Suprapubic skin (tissue), 4 donors: Measurements from ENCODE around the gene PHF3. TPM values are rescaled to one million over a fixed set of nuclear protein-coding genes. Genes with fewer than 3 reads are reported as not detected.
A peak's percentile ranks its signal among the peaks of the same experiment; 100 is the strongest.

Source experiments
- DNase-seq, 2 donors: peaks; one replicate each; pipeline ENCODE4 v3.0.0-alpha.2; 2019; ENCODE audit warnings: low spot score in 2 of 2
- H3K27ac ChIP-seq: fragments of 200-600 bp; sonication (generic); one replicate; pipeline ENCODE4 v1.5.1; 2019
- H3K27me3 ChIP-seq: fragments of 200-600 bp; sonication (generic); one replicate; pipeline ENCODE4 v1.5.1; 2019
- H3K36me3 ChIP-seq: fragments of 200-600 bp; sonication (generic); one replicate; pipeline ENCODE4 v1.5.1; 2019
- H3K4me1 ChIP-seq: fragments of 200-600 bp; sonication (generic); one replicate; pipeline ENCODE4 v1.5.1; 2019
- H3K4me3 ChIP-seq: fragments of 200-600 bp; sonication (generic); one replicate; pipeline ENCODE4 v1.5.1; 2019; ENCODE audit warnings: mild to moderate bottlenecking
- H3K9me3 ChIP-seq: fragments of 200-600 bp; sonication (generic); one replicate; pipeline ENCODE4 v1.5.1; 2019
- EP300 ChIP-seq: sonication (generic); formaldehyde crosslinking; IDR thresholded peaks from one replicate; pipeline ENCODE4 v1.6.1; 2017; ENCODE audit warnings: antibody characterized with exemption
- POLR2A ChIP-seq, 2 donors: fragments of 450-650 bp; IDR thresholded peaks; one replicate each; pipeline ENCODE4 v1.6.1; 2017; ENCODE audit warnings: antibody characterized with exemption in 2 of 2, mild to moderate bottlenecking in 2 of 2, moderate library complexity in 2 of 2
- POLR2AphosphoS5 ChIP-seq, 3 donors: sonication (generic); formaldehyde crosslinking; IDR thresholded peaks; one replicate each; pipeline ENCODE4 v1.6.1; 2017; ENCODE audit warnings: antibody characterized with exemption in 3 of 3
- WGBS: methylation state at CpG from one replicate; pipeline ENCODE4 v1.1.5; 2018; 5-methylcytosine and 5-hydroxymethylcytosine counted together
- total RNA-seq, 4 donors: library from RNA; depleted of rRNA; stranded (reverse); fragments of >200 nt; gene quantifications; one replicate each; pipeline ENCODE4 v1.1.0, GENCODE V29; 2016
- TF ChIP-seq, protein P1 (sequence below), 2 donors: fragments of 200-600 bp in 1 of 2; fragments of 450-650 bp in 1 of 2; sonication (generic) in 1 of 2; IDR thresholded peaks; one replicate each; pipeline ENCODE4 v1.5.1; 2016 to 2019; ENCODE audit warnings: antibody characterized with exemption in 2 of 2, mild to moderate bottlenecking in 1 of 2, moderate library complexity in 1 of 2

Gene PHF3
- total RNA-seq, 4 donors from 2014 or later: 38.1 to 98.5 (median 49.3) TPM

DNA sequence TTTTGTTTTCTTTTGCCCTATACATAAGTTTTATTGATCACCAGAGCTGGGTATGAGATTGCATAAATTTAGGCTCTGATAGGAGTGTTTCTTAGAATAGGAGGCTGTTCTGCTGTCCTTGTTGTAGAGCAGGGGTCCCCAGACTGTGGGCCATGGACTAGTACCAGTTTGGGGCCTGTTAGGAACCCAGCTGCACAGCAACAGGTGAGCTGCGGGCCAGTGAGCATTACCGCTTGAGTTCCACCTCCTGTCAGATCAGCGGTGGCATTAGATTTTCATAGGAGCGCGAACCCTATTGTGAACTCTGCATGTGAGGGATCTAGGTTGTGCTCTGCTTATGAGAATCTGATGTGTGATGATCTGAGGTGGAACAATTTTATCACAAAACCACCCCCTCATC lies 26.2 kb downstream of the PHF3 start:
- DNase-seq: no peak
- TF ChIP-seq POLR2A (IDR thresholded peaks at IDR 0.05): no peak
- TF ChIP-seq, protein P1, sequence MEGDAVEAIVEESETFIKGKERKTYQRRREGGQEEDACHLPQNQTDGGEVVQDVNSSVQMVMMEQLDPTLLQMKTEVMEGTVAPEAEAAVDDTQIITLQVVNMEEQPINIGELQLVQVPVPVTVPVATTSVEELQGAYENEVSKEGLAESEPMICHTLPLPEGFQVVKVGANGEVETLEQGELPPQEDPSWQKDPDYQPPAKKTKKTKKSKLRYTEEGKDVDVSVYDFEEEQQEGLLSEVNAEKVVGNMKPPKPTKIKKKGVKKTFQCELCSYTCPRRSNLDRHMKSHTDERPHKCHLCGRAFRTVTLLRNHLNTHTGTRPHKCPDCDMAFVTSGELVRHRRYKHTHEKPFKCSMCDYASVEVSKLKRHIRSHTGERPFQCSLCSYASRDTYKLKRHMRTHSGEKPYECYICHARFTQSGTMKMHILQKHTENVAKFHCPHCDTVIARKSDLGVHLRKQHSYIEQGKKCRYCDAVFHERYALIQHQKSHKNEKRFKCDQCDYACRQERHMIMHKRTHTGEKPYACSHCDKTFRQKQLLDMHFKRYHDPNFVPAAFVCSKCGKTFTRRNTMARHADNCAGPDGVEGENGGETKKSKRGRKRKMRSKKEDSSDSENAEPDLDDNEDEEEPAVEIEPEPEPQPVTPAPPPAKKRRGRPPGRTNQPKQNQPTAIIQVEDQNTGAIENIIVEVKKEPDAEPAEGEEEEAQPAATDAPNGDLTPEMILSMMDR (IDR thresholded peaks at IDR 0.05): no peak
- TF ChIP-seq EP300: no peak
- no peak for TF ChIP-seq POLR2AphosphoS5 (IDR thresholded peaks at IDR 0.05)
- Histone ChIP-seq H3K27me3 (no peaks in the 10 kb centered on the region), H3K36me3 (no peaks in the 10 kb centered on the region), H3K4me1 (peaks cover 21% of the 10 kb centered on the region), H3K9me3 (no peaks in the 10 kb centered on the region), H3K27ac (no peak overlapping the region), H3K4me3 (no peak overlapping the region)
- 100% methylated on average over 5 of the region's 5 CpGs for WGBS

DNA sequence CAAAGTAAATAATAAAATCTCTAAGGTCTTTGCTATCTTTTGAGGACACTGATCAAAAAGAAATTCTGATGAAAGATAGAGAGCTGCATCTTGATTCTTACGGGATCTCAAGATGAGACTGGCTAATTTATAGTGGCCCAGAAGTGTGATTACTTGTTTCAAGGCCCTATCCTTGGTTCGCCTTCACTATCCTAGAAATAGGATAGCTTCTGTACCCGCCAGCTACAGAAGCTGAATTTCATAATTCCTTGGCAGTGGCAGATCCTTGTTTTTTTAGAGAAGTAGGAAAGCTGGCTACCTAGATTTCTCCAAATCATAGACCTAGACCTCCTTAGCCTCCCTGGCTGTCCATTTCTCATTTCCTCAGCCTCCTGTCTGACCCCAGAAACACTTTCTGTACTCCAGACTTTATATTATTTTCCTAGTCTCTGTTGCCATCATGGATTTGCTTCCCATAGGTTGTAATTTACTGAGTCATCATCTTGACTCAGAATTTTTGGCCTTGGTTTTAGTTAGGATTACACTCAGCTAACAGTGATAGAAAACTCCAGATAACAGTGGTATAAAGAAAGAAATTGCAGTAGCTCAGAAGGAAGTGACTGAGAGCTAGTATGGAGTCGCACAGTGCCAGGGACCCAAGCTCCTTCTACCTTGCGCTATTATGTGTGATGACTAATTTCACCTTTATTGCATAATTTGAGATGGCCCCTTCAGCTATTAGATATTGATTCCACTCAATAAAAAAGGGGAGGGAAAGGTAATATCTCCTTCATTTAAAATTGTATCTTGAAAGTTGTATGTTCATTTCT lies 27.7 kb downstream of the PHF3 start:
- peak overlapping the region; percentile 27 for H3K27ac ChIP-seq
- H3K9me3 ChIP-seq: no peaks in the 10 kb centered on the region
- TF ChIP-seq, protein P1 (IDR thresholded peaks at IDR 0.05): no peak
- no peak for TF ChIP-seq EP300
- no peak for DNase-seq
- 68% methylated on average over 5 of the region's 5 CpGs for WGBS
- no peaks in the 10 kb centered on the region for H3K36me3 ChIP-seq
- H3K4me3 ChIP-seq: no peak overlapping the region
- no peaks in the 10 kb centered on the region for H3K27me3 ChIP-seq
- H3K4me1 ChIP-seq: peaks cover 21% of the 10 kb centered on the region

DNA sequence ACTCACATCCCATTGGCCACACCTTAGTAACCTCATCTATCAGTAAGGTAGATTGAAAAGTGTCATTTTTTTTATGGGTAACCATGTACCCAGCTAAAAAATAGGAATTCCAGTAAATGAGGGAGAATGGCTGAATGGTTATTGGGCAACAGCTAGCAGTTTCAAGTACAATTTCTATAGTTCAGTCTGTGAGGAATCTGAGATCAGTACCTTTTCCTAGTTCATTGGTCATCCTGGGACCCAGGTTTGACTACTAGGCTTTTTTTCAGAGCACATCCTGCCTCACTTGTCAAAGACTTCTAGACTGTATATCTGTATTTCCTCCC lies 28.3 kb downstream of the PHF3 start:
- Histone ChIP-seq H3K27me3 (no peaks in the 10 kb centered on the region), H3K4me1 (peaks cover 21% of the 10 kb centered on the region), H3K36me3 (no peaks in the 10 kb centered on the region), H3K27ac (no peak overlapping the region), H3K9me3 (no peaks in the 10 kb centered on the region), H3K4me3 (no peak overlapping the region)
- DNase-seq: no peak
- TF ChIP-seq POLR2A (IDR thresholded peaks at IDR 0.05) (no peak), EP300 (no peak), POLR2AphosphoS5 (IDR thresholded peaks at IDR 0.05) (no peak)
- TF ChIP-seq, protein P1 (IDR thresholded peaks at IDR 0.05): no peak

DNA sequence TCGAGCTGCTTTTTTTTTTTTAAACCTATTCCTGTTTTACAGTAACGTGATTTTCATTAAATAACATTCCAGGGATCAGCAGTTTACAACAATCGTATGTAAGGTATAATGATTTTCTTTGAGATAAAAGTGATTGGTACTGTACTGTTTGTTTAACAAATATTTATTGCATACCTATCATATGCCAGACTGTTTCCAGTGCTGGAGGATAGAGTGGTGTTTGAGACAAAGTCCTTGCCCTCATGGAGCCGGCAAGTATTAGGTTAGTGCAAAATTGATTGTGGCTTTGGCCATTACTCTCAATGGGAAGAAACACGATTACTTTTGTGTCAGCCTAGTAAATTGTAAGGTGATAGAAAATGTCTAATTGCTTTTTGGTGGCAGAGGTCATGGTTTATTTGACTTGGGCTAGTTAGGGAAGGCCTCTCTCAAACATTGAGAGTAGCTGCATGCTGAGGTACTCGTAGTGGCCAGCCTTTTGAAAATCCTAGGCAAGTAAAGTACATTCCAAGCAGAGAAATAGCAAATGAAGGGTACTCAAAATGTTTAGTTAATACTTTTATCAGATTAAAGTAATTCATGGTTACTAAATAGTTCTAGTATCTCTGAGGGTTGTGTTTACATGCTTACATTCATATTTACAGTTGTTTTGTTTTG lies 35.6 kb downstream of the PHF3 start:
- no peaks in the 10 kb centered on the region for H3K36me3 ChIP-seq
- DNase-seq: no peak
- no peaks in the 10 kb centered on the region for H3K27me3 ChIP-seq
- peaks cover 5% of the 10 kb centered on the region for H3K4me1 ChIP-seq
- WGBS: 82% methylated on average over 6 of the region's 6 CpGs
- no peak overlapping the region for H3K27ac ChIP-seq
- TF ChIP-seq POLR2AphosphoS5 (IDR thresholded peaks at IDR 0.05) (no peak), POLR2A (IDR thresholded peaks at IDR 0.05) (no peak), EP300 (no peak)
- TF ChIP-seq, protein P1 (IDR thresholded peaks at IDR 0.05): no peak
- H3K4me3 ChIP-seq: no peak overlapping the region
- H3K9me3 ChIP-seq: no peaks in the 10 kb centered on the region

DNA sequence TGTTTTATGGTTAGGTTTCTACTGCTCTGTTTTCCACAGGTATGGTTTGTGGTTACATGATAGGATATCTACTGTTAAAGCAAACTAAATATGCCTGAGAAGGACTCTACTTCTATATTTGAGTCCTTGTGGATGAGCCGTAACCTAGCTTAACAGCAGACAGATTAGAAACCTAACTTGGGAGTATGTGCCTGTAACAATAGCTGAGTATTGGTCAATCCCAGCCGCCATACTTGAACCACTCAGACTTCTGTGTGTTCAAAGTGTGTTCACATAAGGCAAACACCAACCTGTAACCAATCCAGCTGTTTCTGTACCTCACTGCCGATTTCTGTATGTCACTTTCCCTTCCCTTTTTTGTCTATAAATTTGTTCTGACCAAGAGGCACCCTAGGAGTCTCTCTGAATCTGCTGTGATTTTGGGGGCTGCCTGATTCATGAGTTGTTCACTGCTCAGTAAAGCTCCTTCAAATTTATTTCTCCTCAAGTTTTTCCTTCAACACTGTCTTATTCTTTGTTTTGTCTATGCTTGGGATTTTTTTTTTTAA lies 37.1 kb downstream of the PHF3 start:
- 96% methylated on average over 3 of the region's 3 CpGs for WGBS
- TF ChIP-seq POLR2AphosphoS5 (IDR thresholded peaks at IDR 0.05) (no peak), EP300 (no peak), POLR2A (IDR thresholded peaks at IDR 0.05) (no peak)
- TF ChIP-seq, protein P1 (IDR thresholded peaks at IDR 0.05): no peak
- no peaks in the 10 kb centered on the region for H3K36me3 ChIP-seq
- peaks cover 20% of the 10 kb centered on the region for H3K4me1 ChIP-seq
- H3K4me3 ChIP-seq: no peak overlapping the region
- H3K27ac ChIP-seq: no peak overlapping the region
- DNase-seq: no peak
- H3K27me3 ChIP-seq: no peaks in the 10 kb centered on the region
- no peaks in the 10 kb centered on the region for H3K9me3 ChIP-seq
